Transverse colon (tissue), 3 donors: Measurements from ENCODE around the gene POLR3A.

Experiments used
- CTCF ChIP-seq, 5 experiments: fragments of 200-600 bp in 3 of 5; fragments of 450-650 bp in 2 of 5; sonication (generic) in 3 of 5; IDR thresholded peaks; 1 replicate in 2 of 5; 2 replicates in 3 of 5; pipeline ENCODE4 v1.5.1; 2016 to 2017; ENCODE audit warnings: antibody characterized with exemption in 5 of 5, inconsistent platforms in 3 of 5, mild to moderate bottlenecking in 2 of 5, moderate library complexity in 1 of 5
- EP300 ChIP-seq: sonication (generic); formaldehyde crosslinking; IDR thresholded peaks from one replicate; pipeline ENCODE4 v1.6.1; 2017; ENCODE audit warnings: antibody characterized with exemption, low read depth
- POLR2A ChIP-seq: fragments of 450-650 bp; IDR thresholded peaks from one replicate; pipeline ENCODE4 v1.6.1; 2016; ENCODE audit warnings: antibody characterized with exemption, mild to moderate bottlenecking, moderate library complexity

GRCh38 chr10:77940225-77940624 is 89.1 kb downstream of the POLR3A start:
- TF ChIP-seq CTCF (IDR thresholded peaks at IDR 0.05) (no peak), EP300 (no peak), POLR2A (no peak)
